PC-9 (cell line): Measurements from ENCODE around the gene SPATA2. TPM values are rescaled to one million over a fixed set of nuclear protein-coding genes. Genes with fewer than 3 reads are reported as not detected.
"Not testable (repeated sequence)": the region's sequence is repeated elsewhere in the genome, so short reads cannot be mapped to it uniquely, and the experiment has no call there.

Experiments used
- BruUV-seq: library from RNA; stranded (reverse); fragments of 400-500 nt; replicated peaks from 2 replicates; lab custom pipeline; 2021; lab: Mats Ljungman, UMichigan
- CTCF ChIA-PET: fragments of 300-600 bp; sonication (Branson Sonifier 250); formaldehyde crosslinking; loops from one replicate; lab custom pipeline; 2022; ENCODE audit warnings: antibody characterized with exemption; lab: Charles Lee
- POLR2A ChIA-PET: fragments of 300-600 bp; sonication (Branson Sonifier 250); formaldehyde crosslinking; loops from one replicate; lab custom pipeline; 2022; ENCODE audit warnings: antibody characterized with exemption; ENCODE audit not compliant: unreplicated experiment; lab: Charles Lee
- DNase-seq, 2 experiments: peaks; one replicate each; pipeline versions ENCODE4 v3.0.0 to v3.0.0-alpha.2; 2015 to 2022; ENCODE audit warnings: mixed read lengths in 1 of 2
- H2AFZ ChIP-seq: fragments of 200-600 bp; sonication (generic); 2 replicates; pipeline ENCODE4 v1.8.1; 2017; ENCODE audit warnings: antibody characterized with exemption
- H3F3A ChIP-seq: fragments of 200-600 bp; sonication (generic); 2 replicates; pipeline ENCODE4 v1.8.1; 2017; ENCODE audit warnings: antibody characterized with exemption, mild to moderate bottlenecking, low read depth; ENCODE audit not compliant: insufficient read depth
- H3K27ac ChIP-seq: fragments of 200-600 bp; sonication (generic); 2 replicates; pipeline ENCODE4 v1.6.1; 2016; ENCODE audit warnings: mixed run types
- H3K27me3 ChIP-seq: fragments of 200-600 bp; sonication (generic); 2 replicates; pipeline ENCODE4 v1.6.1; 2016; ENCODE audit warnings: low read depth, mixed run types; ENCODE audit not compliant: insufficient read depth
- H3K36me3 ChIP-seq: fragments of 200-600 bp; sonication (generic); 2 replicates; pipeline ENCODE4 v1.6.1; 2016; ENCODE audit warnings: low read depth, mixed run types
- H3K4me1 ChIP-seq: fragments of 200-600 bp; sonication (generic); replicated peaks from 2 replicates; pipeline ENCODE4 v1.6.1; 2016; ENCODE audit warnings: mixed run types; ENCODE audit not compliant: insufficient read depth
- H3K4me2 ChIP-seq: fragments of 200-600 bp; sonication (generic); 2 replicates; pipeline ENCODE4 v1.6.1; 2017; ENCODE audit warnings: mixed run types
- H3K4me3 ChIP-seq: fragments of 200-600 bp; sonication (generic); 2 replicates; pipeline ENCODE4 v1.6.1; 2016; ENCODE audit warnings: mixed run types
- H3K79me2 ChIP-seq: fragments of 200-600 bp; sonication (generic); 2 replicates; pipeline ENCODE4 v1.6.1; 2017; ENCODE audit warnings: low read depth, mixed run types
- H3K9me2 ChIP-seq: fragments of 200-600 bp; sonication (generic); 2 replicates; pipeline ENCODE4 v1.8.1; 2017; ENCODE audit warnings: mild to moderate bottlenecking; ENCODE audit not compliant: insufficient read depth
- H3K9me3 ChIP-seq: fragments of 200-600 bp; sonication (generic); 2 replicates; pipeline ENCODE4 v1.8.1; 2016; ENCODE audit warnings: low read depth; ENCODE audit not compliant: insufficient read depth
- H4K20me1 ChIP-seq: fragments of 200-600 bp; sonication (generic); 2 replicates; pipeline ENCODE4 v1.8.1; 2017; ENCODE audit not compliant: insufficient read depth
- CTCF ChIP-seq: fragments of 200-600 bp; sonication (generic); conservative IDR thresholded peaks from 2 replicates; pipeline ENCODE4 v1.6.1; 2017; ENCODE audit warnings: mixed run types, antibody characterized with exemption, mild to moderate bottlenecking, moderate library complexity
- EZH2 ChIP-seq: fragments of 200-600 bp; sonication (generic); IDR thresholded peaks from 2 replicates; pipeline ENCODE4 v1.8.0; 2017; ENCODE audit warnings: antibody characterized with exemption, low read depth
- intact Hi-C: fragments of 100-400 bp; cut with micrococcal nuclease; formaldehyde crosslinking; loops from one replicate; pipeline ENCODE4 v1.10.0; 2022; ENCODE audit not compliant: unreplicated experiment
- total RNA-seq: library from RNA; stranded (reverse); gene quantifications from 2 replicates; pipeline ENCODE4 v1.2.3, GENCODE V29; 2021

The SPATA2 gene
- total RNA-seq, 1 experiment from 2014 or later, result 10.9 TPM

DNA sequence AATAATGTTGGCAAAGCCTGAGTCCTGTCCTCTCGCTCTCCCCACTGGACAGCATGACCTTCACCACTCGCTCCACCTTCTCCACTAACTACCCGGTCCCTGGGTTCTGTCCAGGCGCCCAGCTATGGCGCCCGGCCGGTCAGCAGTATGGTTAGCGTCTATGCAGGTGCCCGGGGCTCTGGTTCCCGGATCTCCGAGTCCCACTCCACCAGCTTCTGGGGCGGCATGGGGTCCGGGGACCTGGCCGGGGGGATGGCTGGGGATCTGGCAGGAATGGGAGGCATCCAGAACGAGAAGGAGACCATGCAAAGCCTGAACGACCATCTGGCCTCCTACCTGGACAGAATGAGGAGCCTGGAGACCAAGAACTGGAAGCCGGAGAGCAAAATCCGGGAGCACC lies 41.4 kb upstream of the SPATA2 start:
- Histone ChIP-seq H2AFZ (no peak overlapping the region), H4K20me1 (peaks cover 15% of the 10 kb centered on the region; the same call in 1 of the 2 replicates), H3K27me3 (no peaks in the 10 kb centered on the region), H3K4me3 (no peak overlapping the region), H3F3A (peaks cover 35% of the 10 kb centered on the region), H3K9me2 (no peaks in the 10 kb centered on the region), H3K36me3 (peaks cover 34% of the 10 kb centered on the region), H3K79me2 (no peaks in the 10 kb centered on the region), H3K4me2 (no peak overlapping the region), H3K9me3 (no peaks in the 10 kb centered on the region), H3K4me1 (no peaks in the 10 kb centered on the region), H3K27ac (no peak overlapping the region)
- BruUV-seq, result no TSS peak
- CTCF ChIA-PET, result no interaction called here
- DNase-seq, result no peak
- intact Hi-C loops, result no loop called here
- POLR2A ChIA-PET, result no interaction called here
- TF ChIP-seq CTCF, result no peak
- no peak for TF ChIP-seq EZH2

GRCh38 chr20:49955830-49956396 lies 40.6 kb upstream of the SPATA2 start:
- H2AFZ ChIP-seq, intact Hi-C loops, H3K9me3 ChIP-seq, H3K4me3 ChIP-seq, H3K4me1 ChIP-seq, CTCF ChIA-PET, H3K27me3 ChIP-seq, H3K27ac ChIP-seq, BruUV-seq, H3K4me2 ChIP-seq, H3K9me2 ChIP-seq, H3K79me2 ChIP-seq, DNase-seq: not testable (repeated sequence)
- POLR2A ChIA-PET, result interaction anchor here (0.6 kb wide), 1 partner anchor 404 kb away, joined by 3 read pairs; no protein-coding TSS in a partner anchor
- Histone ChIP-seq H4K20me1 (peaks cover 21% of the 10 kb centered on the region), H3F3A (peaks cover 39% of the 10 kb centered on the region), H3K36me3 (peaks cover 34% of the 10 kb centered on the region)

DNA sequence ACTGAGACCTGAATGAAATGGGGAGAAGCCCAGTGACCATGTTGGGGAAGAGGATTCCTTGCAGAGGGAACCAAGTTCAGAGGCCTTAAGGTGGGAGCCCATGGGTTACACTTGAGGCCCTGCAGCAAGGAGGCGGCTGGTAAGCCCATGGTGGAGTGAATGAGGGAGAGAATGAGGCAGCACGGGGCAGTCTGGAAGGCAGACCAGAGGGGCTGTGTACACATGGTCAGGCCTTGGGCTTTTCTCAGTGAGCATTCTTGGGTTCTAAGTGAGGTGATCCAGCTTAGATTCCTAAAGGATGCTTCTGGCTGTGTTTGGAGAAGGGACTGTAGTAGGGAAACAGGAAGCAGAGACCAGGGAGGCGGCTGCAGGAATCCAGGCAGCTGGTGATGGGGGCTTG lies 39.8 kb upstream of the SPATA2 start:
- Histone ChIP-seq H3K4me2 (no peak overlapping the region), H3K9me2 (no peaks in the 10 kb centered on the region), H3K36me3 (peaks cover 36% of the 10 kb centered on the region), H3K9me3 (no peaks in the 10 kb centered on the region), H3K4me3 (no peak overlapping the region), H3K4me1 (no peaks in the 10 kb centered on the region), H2AFZ (no peak overlapping the region), H3K27ac (no peak overlapping the region), H3K27me3 (no peaks in the 10 kb centered on the region), H4K20me1 (peaks cover 25% of the 10 kb centered on the region), H3F3A (peaks cover 45% of the 10 kb centered on the region), H3K79me2 (peaks cover 3% of the 10 kb centered on the region; the same call in 1 of the 2 replicates)
- ChIA-PET POLR2A (no interaction called here), CTCF (no interaction called here)
- BruUV-seq, result no TSS peak
- intact Hi-C loops, result no loop called here
- DNase-seq, result no peak
- TF ChIP-seq CTCF (no peak), EZH2 (no peak)

DNA sequence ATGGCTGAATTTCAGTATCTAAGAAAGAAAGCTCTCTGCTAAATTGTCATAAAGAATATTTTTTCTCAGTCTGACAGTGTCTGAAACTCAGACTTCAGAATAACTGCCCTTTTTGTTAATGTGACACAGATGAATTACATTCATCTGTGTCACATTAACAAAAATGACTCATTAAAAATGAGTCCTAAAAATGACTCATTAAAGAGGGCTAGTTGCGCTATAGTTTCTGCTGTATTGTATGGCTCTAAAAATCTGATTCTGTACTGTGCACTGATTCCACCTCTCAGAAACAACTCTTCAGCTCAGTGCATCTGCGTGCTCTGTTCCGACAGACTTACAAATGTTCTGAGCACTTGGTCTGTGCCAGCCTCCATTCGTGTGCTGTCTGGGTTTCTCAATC lies 35.8 kb upstream of the SPATA2 start:
- no peak overlapping the region for H3K4me2 ChIP-seq
- BruUV-seq, result no TSS peak
- H3K27ac ChIP-seq, result peak overlapping the region; percentile 37

More for the DNA sequence above, 35.8 kb upstream of the SPATA2 start:
- Histone ChIP-seq H3K4me3 (no peak overlapping the region), H3K36me3 (peaks cover 61% of the 10 kb centered on the region), H3K4me1 (no peaks in the 10 kb centered on the region), H3K79me2 (peaks cover 15% of the 10 kb centered on the region), H3K27me3 (no peaks in the 10 kb centered on the region), H4K20me1 (peaks cover 45% of the 10 kb centered on the region), H3K9me3 (no peaks in the 10 kb centered on the region), H2AFZ (no peak overlapping the region), H3F3A (peaks cover 56% of the 10 kb centered on the region), H3K9me2 (no peaks in the 10 kb centered on the region)
- ChIA-PET CTCF (no interaction called here), POLR2A (no interaction called here)
- DNase-seq, result no peak
- TF ChIP-seq EZH2, result no peak
- no peak for TF ChIP-seq CTCF
- intact Hi-C loops, result no loop called here
